Activated CD4-positive, alpha-beta T cell treated with anti-CD3 and anti-CD28 coated beads, Interleukin-2, amount 50 U/mL, for 48 hours (primary cell): Measurements from ENCODE around the gene ASPN.

ENCODE experiments used
- DNase-seq, 2 experiments: peaks; one replicate each; pipeline ENCODE4 v3.0.0-alpha.2; 2020

ASPN gene

DNA sequence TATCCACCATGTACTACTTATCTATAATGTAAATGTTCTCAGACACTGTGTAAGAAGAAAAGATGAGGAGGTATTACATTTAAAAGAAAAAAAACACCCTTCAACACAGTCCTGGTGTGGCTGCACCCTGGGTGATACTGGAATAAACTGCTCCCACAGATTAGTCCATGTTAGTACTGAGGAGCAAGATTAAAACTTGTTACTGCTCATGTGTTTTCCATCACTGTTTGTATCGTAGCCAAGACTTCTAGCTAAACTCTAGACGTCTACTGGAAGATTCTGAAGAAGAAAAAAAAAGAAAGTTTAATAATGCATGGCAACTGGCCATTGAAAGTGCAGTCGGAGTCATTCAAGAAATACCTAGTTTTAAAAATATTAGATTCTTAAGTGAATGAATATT, at the start of gene ASPN:
Gene ASPN, minus strand, starts transcription at position 178 of the 400 bp plus-strand sequence.
- DNase-seq, result no peak

DNA sequence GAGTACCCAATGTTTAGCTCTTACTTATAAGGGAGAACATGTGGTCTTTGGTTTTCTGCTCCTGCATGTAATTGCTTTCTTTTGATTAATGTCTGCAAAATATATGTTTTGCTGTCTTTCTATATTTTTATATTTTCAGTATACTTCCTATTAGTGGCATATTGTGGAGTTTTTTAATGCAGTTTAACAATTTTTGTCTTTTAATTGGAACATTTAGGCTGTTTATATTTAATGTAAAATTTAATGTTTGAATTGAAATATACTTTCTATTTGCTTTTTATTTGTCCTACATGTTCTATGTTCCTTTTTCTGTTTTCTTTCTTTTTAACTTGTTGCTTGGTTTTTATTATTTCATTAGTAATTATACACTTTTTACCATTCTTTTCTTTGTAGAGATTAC, 48.6 kb upstream of the ASPN start:
- no peak for DNase-seq

DNA sequence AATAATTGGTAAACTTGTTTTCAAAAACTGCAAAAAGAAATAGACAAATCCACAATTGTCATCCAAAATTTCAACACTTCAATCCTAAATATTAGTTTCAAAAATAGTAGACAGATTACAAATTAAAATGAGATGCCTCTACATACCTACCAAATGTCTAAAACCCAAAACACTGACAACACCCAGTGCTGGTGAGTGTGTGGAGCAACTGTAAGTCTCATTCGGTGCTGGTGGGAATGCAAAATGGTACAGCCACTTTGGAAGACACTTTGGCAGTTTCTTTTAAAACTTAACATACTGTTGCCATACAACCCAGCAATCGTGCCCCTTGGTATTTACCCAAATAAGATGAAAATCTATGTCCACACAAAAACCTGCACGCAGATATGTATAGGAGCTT, 46.8 kb upstream of the ASPN start:
- DNase-seq, result no peak

DNA sequence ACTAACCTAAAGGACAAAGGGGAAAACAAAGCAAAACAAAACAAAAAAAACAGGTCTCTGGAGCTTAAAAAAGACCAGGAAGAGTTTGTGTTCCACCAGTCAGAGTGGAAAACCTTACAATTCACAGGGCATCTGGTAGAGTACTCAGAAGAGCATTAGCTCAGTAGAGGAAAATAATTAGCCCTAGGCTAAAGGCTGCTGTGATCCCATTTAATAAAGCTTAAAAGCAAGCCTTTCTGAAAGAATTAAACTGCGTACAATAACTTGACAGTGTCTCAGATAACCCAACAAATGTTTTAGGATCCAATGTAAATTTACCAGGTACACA, 46.2 kb upstream of the ASPN start:
- DNase-seq, result no peak

DNA sequence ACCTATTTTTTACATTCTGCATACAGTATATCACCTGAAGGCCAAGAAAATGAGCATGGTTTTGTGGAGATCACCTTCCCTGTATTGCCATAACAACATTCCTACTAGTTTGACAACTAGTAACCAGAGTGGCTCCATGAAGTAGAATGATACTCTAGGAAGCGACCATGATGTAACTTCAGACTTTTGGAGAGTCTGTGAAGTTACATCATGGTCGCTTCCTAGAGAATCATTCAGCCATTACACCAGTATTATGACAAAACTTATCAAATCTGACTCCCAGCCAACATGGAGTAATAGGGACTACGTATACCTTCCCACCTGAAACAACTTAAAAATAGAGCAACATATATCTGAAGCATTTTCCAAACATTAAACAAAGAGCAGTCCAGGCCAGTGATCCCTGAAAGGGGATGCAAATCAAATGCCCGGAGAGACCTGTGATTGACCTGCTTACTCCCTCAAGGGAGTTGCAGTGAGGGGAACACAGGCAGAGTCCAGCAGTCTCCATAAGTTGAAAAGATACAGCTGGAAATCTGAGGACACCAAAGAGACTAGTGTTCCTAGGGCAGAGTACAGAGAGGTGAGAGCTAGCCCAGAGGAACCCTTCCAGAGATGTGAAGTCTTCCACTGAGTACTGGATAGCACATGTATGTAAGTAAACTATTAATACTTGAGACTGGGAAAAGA, 45.7 kb upstream of the ASPN start:
- no peak for DNase-seq

DNA sequence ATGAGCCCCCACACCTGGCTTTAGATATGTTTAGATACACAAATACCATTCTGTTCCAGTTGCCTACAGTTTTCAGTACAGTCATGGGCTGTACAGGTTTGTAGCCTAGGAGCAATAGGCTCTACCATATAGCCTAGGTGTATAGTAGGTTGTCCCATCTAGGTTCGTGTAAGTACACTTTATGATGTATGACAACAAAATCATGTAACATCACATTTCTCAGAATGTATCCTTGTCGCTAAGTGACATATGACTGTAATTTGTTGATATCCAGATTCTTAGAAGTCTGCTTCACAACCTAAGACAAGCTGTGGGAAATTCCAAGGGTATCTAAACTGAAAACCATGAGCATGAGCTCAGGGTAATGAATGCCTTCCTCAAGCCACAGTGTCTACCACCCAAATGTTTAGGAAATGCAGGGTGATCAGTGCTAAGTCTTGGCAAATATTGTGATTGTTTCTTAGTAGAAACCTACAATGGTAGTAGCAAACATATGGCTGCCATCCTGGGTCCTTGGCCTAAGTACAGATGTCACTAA, 45.1 kb upstream of the ASPN start:
- no peak for DNase-seq

DNA sequence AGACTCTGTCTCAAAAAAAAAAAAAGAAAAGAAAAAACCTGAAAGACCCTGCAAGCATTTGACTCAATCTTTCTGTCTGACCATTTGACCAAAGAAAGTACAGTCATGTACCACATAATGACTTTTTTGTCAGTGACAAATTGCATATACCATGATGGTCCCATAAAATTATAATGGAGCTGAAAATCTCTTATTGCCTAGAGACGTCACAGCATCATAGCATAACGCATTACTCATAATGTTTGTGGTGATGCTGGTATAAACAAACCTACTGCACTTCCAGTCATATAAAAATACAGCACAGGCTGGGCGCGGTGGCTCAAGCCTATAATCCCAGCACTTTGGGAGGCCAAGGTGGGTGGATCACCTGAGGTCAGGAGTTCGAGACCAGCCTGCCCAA, 43.0 kb upstream of the ASPN start:
- DNase-seq, result no peak

DNA sequence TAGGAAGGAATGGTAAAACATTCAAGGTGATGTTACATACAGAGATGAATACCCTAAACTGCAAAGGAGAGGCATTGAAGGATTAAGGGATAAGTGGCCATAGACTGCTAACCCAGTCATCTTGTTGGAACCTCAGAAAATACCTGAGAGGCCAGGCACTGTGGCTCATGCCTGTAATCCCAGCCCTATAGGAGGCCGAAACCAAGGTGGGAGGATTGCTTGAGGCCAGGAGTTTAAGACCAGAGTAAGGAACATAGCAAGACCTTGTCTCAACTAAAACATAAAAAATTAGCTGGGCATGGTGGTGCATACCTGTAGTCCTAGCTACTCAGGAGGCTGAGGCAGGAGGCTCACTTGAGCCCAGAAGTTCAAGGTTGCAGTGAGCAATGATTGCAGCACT, 42.6 kb upstream of the ASPN start:
- DNase-seq, result no peak

DNA sequence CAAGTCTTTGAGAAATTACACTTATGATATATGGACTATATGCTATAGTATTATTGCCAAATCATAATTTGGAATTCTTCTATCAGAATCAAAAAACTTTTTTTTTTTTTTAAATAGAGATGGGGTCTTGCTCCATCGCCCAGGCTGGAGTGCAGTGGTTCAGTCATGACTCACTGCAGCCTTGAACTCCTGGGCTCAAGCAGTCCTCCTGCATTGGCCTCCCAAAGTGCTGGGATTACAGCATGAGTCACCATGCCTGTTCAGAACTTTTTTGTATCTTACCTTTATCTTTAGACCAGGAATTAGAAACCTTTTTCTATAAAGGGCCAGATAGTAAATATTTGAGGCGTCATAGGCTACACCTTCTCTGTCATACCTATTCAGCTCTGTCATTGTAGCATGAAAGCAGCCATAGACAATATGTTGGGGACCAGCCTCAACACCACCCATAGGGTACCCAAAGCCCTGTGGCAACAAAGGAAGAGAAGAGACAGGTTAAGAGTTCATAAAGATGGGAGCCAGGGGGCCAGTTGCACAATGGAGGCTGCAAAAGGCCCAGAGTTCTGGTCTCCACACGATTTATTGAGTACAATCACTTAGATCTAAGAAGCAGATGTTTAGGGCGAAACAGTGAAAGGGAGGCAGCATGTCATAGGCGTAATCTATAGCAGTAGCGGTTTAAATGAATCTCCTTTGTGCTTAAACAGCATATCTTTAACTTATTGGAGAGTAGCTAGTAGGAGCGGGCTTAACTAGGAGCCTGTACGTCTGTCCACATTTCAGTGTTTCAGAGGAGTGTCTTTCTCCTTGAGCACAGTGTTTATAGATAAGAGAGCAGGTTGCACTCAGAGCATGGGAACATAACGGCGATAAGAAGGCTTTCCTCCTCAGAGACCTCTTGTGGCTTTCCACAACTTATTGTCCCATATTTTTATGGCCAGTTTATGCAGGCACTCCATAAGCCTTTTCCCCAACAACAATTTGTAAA, 41.0 kb upstream of the ASPN start:
- no peak for DNase-seq

DNA sequence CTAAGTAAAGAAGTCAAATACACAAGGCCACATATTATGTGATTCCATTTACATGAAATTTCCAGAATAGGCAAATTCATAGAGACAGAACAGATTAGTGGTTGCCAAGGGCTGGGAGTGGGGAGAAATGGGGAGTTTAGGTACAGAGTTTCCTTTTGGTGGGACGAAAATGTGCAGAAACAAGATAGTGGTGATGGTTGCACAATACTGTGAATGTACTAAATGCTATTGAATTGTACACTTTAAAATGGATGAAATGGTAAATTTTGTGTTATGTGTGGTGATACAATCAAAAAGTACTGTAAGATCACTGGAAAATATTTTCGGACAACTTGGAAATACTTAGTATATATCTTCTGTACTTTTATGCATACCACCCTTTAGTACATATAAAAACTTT, 38.5 kb upstream of the ASPN start:
- no peak for DNase-seq

DNA sequence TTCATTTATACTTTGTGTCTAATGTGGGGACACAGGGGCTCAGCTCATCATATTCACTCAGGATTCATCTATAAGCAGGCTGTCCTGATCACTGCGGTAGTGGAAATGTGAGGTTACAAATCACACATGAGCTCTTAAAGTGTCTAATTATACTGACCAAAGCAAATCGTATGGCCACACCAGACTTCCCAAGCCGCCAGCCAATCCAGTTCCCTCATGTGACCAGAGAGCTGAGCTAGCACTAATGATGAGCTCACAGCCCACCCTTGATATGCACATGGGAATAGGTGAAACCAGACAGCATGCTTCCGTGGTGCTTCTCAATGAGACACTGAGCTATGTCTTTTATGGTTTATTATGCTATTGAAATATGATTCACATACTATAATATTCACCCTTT, 35.9 kb upstream of the ASPN start:
- DNase-seq, result no peak

DNA sequence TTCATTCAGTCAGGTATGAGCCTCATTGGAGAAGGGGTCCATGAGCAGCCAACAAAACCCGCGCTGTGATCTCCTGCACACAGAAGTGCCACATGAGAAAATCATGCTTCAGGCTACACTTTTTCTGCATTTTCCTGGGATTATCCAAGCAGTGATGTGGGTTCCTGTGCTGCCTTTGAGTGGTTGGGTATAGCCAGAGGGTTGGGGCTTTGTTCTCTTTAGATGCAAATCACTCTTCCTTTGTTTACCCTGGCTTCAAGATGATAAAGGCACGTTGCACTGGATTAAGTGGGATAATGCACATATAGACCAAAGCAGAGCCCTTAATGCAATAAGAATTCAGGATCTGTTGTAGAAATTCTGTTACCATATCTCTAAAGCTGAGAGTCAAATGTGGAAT, 34.7 kb upstream of the ASPN start:
- DNase-seq, result no peak

DNA sequence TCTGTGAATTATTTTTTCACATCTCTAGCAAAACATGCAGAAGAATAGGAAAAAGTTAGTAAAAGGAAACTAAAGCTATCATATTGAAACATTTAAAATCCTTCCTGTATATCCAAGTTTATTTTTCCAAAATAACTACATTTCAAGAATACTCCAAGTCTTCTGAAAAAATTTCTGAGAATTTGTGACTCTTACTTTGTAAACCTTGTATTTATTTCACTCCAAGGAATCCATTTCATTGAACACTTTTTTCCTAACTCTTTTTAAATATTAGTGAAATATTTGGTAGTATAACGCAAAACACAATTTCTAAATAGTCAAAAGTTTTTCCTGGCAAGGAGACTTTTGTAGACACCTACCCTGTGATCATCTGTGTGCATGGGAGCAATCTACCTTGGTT, 34.2 kb upstream of the ASPN start:
- DNase-seq, result no peak

DNA sequence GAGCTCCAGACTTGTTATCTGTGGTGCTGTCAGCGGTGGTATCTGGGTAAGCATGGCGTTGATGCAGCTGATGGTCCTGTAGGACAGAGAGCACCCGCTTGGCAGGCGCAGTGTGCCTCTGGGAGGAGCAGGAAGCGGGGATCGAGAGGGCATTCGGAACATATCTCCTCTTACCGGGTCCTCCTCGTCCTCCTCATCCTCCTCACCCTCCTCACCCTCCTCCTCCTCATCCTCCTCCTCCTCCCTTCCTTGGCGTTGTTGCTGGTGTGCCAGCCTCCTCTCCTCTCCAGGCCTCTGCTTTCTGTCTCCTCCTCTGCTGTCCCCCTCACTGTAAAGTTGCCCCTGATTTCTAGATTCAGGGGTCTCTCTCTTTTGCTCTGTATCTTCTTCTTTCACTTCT, 32.3 kb upstream of the ASPN start:
- DNase-seq, result no peak

DNA sequence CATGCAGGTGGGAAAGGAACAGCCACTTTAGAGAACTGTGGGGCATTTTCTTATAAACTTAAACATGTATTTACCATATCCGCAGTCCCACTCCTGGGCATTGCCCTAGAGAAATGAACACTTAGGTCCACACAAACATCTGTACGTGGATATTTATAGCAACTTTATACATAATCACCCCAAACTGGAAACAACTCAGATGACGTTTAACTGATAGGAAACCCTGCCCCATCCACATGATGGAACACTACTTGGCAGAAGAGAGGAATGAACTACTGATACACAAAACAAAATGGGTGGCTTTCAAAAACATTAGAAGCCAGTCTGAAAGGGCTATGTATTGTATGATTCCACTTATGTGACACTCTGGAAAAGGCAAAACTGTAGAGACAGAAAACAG, 31.0 kb upstream of the ASPN start:
- DNase-seq, result no peak

DNA sequence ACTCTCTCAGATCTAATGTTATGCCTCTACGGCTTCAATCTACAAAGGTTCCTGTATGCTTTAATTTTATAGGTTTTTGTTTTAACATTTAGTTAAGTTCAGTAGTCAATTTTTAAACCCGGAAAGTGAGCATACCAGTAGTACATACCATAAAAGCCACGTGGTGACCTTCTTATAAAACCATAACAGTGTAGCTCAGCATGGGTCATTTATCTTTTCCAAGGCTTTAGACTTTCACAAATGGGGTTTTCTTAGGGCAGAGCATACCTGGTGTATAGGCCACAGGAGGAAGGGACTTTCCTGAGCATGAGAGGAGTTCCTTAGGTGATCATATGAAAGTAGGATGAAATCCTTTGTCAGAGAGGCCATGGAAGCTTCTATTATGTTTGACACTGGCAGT, 30.3 kb upstream of the ASPN start:
- no peak for DNase-seq

DNA sequence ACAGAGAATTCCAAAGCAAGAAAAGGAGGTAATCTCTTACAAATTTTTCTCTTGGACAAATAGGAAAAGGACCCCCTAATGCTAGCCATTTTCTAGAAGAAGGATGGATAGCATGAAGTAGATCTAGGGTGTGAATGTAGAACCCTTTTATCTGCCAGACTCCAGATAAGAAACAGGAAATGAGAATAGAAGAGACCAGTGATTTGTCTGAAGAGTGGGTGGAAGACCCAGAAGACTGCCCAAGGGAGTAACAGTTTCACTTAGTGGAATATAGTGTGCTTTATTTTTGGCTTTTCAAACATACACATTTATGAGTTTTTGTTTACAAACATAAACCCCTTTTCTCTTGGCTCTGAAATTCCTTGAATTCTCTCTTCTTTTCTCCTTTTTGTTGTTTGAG, 28.4 kb upstream of the ASPN start:
- no peak for DNase-seq

DNA sequence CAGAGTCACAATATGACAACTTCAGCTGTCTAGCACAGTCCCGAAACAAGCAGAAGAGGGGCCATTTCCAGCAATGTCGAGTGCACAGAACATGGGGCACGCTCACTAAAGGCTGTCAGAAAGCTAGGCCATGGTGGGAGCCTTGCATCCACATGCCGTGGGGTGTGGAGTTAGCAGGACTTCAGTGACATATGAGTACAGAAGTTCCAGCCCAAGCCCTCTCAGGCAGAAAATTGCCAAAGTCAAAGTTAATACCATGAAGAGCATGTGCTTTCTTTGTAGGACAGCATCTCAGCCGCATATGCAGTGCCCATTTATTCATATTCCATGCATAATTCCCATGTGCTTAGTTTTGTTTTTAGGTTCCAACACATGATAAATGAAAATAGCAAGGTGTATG, 26.7 kb upstream of the ASPN start:
- no peak for DNase-seq

DNA sequence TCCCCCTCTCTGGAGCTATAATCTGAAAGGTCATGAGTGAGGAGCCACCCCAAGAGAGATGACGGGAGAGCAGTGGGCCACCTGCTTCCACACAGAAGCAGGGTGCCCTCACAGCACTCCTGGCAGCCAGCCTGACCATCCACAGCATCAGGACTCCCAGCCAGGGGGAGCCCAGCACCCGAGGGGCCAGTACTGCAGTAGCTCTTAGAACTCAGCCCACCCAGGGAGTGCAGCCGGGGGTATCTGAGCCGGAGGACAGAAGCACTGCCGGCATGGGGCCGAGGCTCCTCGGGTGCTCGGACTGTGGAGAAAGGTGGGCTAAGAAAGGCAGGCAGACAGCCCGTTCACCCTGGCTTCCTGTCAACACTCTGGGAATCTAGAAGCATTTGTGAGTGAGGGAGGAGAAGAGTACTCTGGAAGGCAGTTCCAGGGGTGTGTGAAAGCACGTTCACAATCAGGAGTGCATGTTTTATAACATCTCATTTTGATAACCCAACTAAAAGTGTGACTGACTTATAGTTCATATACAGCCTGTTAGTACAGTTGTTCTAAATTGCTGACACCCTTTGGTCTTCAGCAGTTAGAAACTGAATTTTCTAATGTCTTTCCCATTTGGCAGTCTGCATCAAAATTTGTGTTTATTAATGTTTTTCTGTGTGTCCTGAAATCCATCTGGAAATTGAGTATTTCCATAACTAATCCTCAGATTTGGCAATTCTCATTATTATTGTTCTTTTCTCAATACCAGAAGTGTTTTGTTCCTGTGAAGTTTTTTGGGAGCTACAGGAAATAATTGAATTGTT, 25.9 kb upstream of the ASPN start:
- DNase-seq, result no peak

DNA sequence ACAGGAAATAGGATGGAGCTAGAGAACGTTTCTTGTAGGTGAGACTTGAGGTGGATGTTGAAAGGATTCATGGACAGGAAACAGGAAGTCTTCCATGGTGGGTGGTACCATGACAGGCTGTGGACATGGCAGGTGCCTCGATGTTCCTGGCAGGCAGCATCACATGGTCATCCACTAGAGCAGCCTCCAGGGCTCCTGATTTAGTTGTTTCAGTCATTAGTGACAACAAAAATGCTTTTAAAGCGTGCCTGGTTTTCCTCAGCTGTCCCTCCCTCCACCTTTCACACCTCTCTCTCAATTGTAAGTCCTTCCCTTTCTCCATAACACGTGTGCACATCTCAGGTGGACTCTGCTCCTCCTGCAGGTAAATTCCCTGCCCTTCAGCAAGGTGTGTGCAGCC, 25.2 kb upstream of the ASPN start:
- DNase-seq, result no peak

DNA sequence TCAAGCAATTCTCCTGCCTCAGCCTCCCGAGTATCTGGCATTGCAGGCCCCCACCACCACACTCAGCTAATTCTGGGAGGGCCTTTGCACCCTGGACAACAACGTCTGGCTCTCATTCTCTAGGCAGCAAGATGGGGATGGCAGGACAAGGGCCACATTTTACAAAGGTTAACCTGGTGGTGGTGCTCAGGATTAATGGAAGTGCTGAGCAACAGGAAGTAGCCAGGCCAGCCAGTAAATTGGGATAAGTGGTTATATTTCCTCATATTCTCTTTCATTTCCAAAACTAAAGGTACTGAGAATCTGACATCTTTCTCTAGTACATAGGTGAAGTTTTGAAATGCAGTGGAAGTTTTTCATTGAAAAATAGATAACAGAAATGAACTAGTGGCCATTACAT, 24.7 kb upstream of the ASPN start:
- no peak for DNase-seq

DNA sequence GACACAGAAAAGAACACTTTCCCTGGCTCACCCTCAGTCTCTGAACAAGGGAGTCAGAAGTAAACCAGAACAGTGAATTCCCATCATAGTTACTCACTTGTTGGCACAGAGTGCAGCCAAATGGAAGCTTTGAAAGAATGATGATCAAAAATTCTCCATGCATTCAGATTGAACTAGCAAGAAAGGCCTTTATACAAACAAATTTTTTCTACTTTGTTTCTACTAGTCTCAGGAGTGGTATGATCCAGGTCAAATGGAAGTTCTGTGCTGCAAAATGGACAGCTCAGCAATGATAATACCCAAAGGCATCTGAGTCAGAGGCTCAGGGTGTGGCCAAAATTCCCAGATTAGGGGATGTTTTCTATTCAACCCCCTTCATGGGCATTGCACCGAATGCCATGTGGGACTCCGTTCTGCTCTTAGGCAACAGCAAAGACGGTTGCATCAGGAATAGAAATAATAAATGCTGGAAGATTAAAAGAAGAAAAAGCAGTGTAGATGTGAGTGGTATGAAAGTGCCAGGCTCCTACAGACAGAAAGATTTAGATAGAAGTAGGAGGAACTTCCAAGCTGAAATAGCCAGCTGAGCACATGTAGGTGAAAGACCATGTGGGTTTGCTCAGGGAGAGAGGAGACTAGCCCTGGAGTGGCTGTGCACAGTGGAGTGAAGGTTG, 24.0 kb upstream of the ASPN start:
- DNase-seq, result no peak

DNA sequence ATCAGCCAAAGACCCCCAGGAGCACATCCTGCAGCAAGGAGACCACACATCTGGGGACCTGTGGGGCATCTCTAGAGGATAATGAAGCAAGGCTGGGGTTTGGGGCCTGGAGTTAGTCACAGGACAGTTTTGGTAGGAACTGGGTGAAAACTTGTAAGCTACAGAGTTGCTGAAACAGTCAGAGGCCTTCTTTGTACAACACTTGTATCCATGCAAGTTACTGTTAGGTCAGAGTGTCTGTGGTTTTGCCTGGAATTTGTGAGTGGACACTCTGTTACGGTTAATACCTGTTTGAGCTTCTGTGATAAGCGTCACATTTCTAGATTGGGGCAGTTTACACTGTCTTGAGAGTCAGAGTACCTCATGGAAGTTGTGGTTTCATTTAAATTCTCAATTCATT, 22.6 kb upstream of the ASPN start:
- no peak for DNase-seq
